ENCODE measurements around the gene CCT4. TPM values are rescaled to one million over a fixed set of nuclear protein-coding genes. Genes with fewer than 3 reads are reported as not detected.

The CCT4 gene
- total RNA-seq, 1 experiment from 2014 or later, result 316 TPM

- POLR2A ChIA-PET, result no interaction called here
- Histone ChIP-seq H3K4me3 (replicated peaks in 1 of 2; ENCODE audit: low read depth in 1 of 2, low read length in 2 of 2) (no peak overlapping the region), H3K4me1 (ENCODE audit: control insufficient read depth in 1 of 2, insufficient read depth in 2 of 2, low read length in 2 of 2) (no peaks in the 10 kb centered on the region), H3K9ac (ENCODE audit: low read length) (no peak overlapping the region), H3K9me3 (ENCODE audit: control insufficient read depth in 1 of 2, insufficient read depth in 1 of 2, low read depth in 1 of 2, low read length in 2 of 2) (no peaks in the 10 kb centered on the region), H4K20me1 (ENCODE audit: insufficient read depth) (no peaks in the 10 kb centered on the region), H2AFZ (ENCODE audit: low read depth, low read length, poor library complexity, severe bottlenecking) (no peak overlapping the region), H3K9me2 (ENCODE audit: insufficient read depth) (no peaks in the 10 kb centered on the region), H3K27me3 (ENCODE audit: insufficient read depth, low read length) (no peaks in the 10 kb centered on the region), H3K27ac (ENCODE audit: low read depth, low read length) (no peak overlapping the region), H3K36me3 (ENCODE audit: control insufficient read depth in 1 of 2, insufficient read depth in 2 of 2, low read length in 2 of 2) (no peaks in the 10 kb centered on the region), H3K79me2 (ENCODE audit: insufficient read depth, low read length) (no peaks in the 10 kb centered on the region), H3K4me2 (ENCODE audit: low read length) (no peak overlapping the region)
- RAD21 ChIA-PET (ENCODE audit: low non-redundant PET in 1 of 2, low total read pairs in 2 of 2, uncharacterized antibody in 2 of 2, unreplicated experiment in 2 of 2), result no interaction called here
- intact Hi-C loops (cut with micrococcal nuclease), result no loop called here
- CTCF ChIA-PET, result interaction anchor here (1.1 kb wide), 1 partner anchor 10 kb away, joined by 3 read pairs; no protein-coding TSS in a partner anchor
- no peak for ATAC-seq
- no peak for TF ChIP-seq EZH2phosphoT487 (IDR thresholded peaks at IDR 0.05; ENCODE audit: borderline replicate concordance)
- TF ChIP-seq ZBTB33 (IDR thresholded peaks at IDR 0.05; ENCODE audit: extremely low read depth, insufficient replicate concordance, low read length), result no peak
- no peak for TF ChIP-seq EZH2 (IDR thresholded peaks at IDR 0.05)
- no peak for TF ChIP-seq FOSL1 (IDR thresholded peaks at IDR 0.05; ENCODE audit: low read depth)
- no peak for TF ChIP-seq POLR2AphosphoS5 (IDR thresholded peaks at IDR 0.05; ENCODE audit: low read depth, low read length)
- TF ChIP-seq SIN3A (IDR thresholded peaks at IDR 0.05; ENCODE audit: low read depth), result no peak
- TF ChIP-seq ZFX (IDR thresholded peaks at IDR 0.05), result no peak
- TF ChIP-seq SRF (IDR thresholded peaks at IDR 0.05; ENCODE audit: low read depth), result no peak
- TF ChIP-seq JUND (IDR thresholded peaks at IDR 0.05), result no peak
- no peak for TF ChIP-seq SP1 (IDR thresholded peaks at IDR 0.05; ENCODE audit: low read depth)
- TF ChIP-seq RAD21 (IDR thresholded peaks at IDR 0.05; ENCODE audit: low read depth), result no peak
- no peak for TF ChIP-seq CEBPB (IDR thresholded peaks at IDR 0.05; ENCODE audit: low read depth)
- TF ChIP-seq CBX3 (IDR thresholded peaks at IDR 0.05; ENCODE audit: low read depth), result no peak
- TF ChIP-seq ELF1 (IDR thresholded peaks at IDR 0.05; ENCODE audit: borderline replicate concordance, low read depth), result no peak
- no peak for TF ChIP-seq ZNF274 (IDR thresholded peaks at IDR 0.05; ENCODE audit: low read depth, low read length)
- TF ChIP-seq EGR1 (IDR thresholded peaks at IDR 0.05; ENCODE audit: low read depth), result no peak
- no peak for TF ChIP-seq REST (IDR thresholded peaks at IDR 0.05; ENCODE audit: low read depth)
- TF ChIP-seq ATF3 (IDR thresholded peaks at IDR 0.05), result no peak
- no TSS peak for BruUV-seq (replicated peaks)
- DNase-seq (ENCODE audit: low read depth, low spot score), result no peak
Observed at GRCh38 chr2:61928826-61929461, 40.5 kb upstream of the CCT4 start.
